Measurements from ENCODE around the gene SEMA5B.
A peak's percentile ranks its signal among the peaks of the same experiment; 100 is the strongest.

The SEMA5B gene

DNA sequence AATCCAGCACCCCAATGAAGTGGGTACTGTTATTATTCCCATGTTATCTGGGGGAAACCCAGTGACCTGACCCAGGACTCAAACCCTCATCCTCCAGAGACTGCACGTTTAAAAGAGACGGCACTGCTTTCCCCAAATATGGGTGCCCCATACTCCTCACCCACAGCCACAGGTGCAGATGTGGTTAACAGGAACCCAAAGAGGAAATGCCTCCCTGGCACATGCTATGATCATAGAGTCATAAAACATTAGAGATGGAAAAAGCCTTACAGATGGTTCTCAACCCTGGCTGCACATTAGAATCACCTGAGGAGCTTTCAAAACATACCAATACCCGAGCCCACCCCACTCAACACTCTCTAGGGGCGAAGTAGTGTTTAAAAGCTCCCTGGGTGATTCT lies 111.5 kb downstream of the SEMA5B start:
- H3K4me1 ChIP-seq (ENCODE audit: control insufficient read depth, insufficient read depth, low read length), result no peaks in the 10 kb centered on the region
- H3K36me3 ChIP-seq (ENCODE audit: control insufficient read depth, insufficient read depth, low read length), result no peaks in the 10 kb centered on the region
- H3K9ac ChIP-seq (ENCODE audit: low read length), result no peak overlapping the region
- peaks cover 9% of the 10 kb centered on the region for H3K27me3 ChIP-seq (ENCODE audit: control insufficient read depth, insufficient read depth, low read length)
- no peak overlapping the region for H3K27ac ChIP-seq (ENCODE audit: low read depth, low read length)
- H3K4me3 ChIP-seq (ENCODE audit: low read length), result no peak overlapping the region

DNA sequence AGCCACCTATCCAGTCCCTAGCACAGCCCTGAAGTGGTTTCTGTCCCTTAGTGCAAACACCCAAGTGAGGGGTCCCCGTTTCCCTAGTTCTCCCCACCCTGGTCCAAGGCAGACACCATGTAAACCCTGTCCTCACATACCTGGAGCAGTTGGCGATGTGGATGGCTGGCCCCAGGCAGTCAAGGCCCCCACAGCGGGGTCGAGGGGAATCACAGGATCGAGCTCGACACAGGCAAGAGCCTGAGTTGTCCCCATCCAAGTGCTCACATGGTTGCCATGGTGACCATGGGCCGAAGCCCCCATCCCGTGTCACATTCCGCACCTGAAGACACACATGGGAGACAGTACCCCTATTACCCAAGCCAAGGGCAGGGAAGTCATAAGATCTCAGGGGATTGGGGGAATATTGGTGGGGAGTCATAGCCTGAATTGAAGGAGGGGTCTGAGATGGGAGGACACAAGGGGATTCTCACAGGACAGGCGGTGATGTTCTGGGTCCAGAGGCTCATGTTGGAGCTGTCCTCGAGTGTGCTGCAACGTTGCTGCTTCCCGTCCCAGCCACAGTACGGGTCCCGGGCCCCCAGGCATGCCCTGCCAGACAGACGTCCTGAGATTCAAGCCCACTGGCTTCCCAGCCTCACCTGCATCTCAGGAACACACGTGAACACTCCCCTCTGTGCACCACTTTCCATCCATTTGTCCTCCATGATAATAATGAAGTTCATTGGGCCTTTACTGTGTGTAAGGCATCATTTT lies 112.1 kb downstream of the SEMA5B start:
- Histone ChIP-seq H3K36me3 (ENCODE audit: control insufficient read depth, insufficient read depth, low read length) (no peaks in the 10 kb centered on the region), H3K27ac (ENCODE audit: low read depth, low read length) (no peak overlapping the region)

DNA sequence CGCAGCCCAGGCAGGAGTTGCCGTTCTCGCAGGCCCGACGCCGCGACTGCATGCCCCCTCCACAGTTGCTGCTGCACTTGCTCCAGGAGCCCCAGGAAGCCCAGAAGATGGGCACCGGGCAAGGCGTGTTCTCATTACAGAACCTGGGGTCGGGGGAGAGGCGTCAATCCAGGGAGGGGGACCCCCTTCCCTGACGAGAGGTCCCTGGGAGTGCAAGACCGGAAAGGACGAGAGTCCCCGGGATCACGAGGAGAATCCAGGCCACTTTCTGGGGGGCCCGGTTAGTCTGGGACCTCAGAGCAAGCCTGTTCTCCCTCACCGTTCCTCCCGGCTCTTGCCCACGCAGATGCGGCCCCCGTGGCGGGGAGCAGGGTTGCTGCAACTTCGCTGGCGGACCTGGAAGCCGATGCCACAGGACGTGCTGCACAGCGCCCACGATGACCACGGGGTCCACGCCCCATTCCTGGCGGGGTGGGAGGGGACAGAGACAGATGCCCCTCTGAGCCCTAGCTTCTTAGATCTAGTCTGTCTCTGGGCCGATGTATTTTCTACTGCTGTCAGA lies 113.9 kb downstream of the SEMA5B start:
- Histone ChIP-seq H3K27ac (ENCODE audit: low read depth, low read length) (no peak overlapping the region), H3K9ac (ENCODE audit: low read length) (no peak overlapping the region), H3K27me3 (ENCODE audit: control insufficient read depth, insufficient read depth, low read length) (peaks cover 6% of the 10 kb centered on the region), H3K4me3 (ENCODE audit: low read length) (no peak overlapping the region), H3K4me1 (ENCODE audit: control insufficient read depth, insufficient read depth, low read length) (no peaks in the 10 kb centered on the region), H3K36me3 (ENCODE audit: control insufficient read depth, insufficient read depth, low read length) (no peaks in the 10 kb centered on the region)

More for the DNA sequence above, 112.1 kb downstream of the SEMA5B start:
- Histone ChIP-seq H3K4me3 (ENCODE audit: low read length) (no peak overlapping the region), H3K4me1 (ENCODE audit: control insufficient read depth, insufficient read depth, low read length) (no peaks in the 10 kb centered on the region), H3K9ac (ENCODE audit: low read length) (no peak overlapping the region), H3K27me3 (ENCODE audit: control insufficient read depth, insufficient read depth, low read length) (peaks cover 6% of the 10 kb centered on the region)

DNA sequence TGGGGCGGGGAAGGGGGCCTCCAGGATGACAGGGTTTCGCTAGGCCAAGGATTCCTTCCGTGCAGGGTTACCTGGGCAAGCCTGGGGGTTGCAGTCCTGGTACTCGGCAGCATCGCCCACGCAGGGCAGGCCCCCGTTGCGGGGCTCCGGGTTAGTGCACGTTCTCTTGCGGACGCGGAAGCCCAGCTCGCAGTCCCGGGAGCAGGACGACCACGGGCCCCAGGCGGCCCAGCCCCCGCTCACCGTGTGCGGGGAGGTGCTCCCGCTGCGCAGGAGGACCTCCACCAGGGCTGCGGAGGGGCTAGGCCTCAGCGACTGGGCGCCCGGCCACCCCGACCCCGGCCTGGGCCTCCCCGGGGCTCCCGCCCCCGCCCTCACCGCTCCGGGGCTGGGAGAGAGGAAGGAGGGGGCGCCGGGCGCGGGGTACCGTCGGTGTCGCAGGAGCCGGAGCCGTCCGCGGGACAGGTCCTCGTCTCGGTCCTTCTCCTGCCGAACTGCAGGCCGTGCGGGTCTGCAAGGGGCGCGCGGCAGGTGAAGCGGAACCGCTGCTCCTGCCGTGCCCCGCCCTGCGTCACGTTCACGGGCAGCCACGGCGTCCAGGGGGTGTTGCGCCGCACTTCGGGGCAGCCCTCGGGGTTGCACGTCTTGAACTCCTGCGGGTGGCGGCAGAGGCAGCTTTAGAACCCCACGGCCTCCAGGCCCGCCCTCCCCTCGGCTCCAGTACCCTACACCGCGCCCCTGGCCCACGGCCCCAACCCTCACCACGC lies 114.6 kb downstream of the SEMA5B start:
- no peaks in the 10 kb centered on the region for H3K36me3 ChIP-seq (ENCODE audit: control insufficient read depth, insufficient read depth, low read length)
- peak overlapping the region; percentile 26 for H3K4me3 ChIP-seq (ENCODE audit: low read length)
- peaks cover 6% of the 10 kb centered on the region for H3K27me3 ChIP-seq (ENCODE audit: control insufficient read depth, insufficient read depth, low read length)
- H3K4me1 ChIP-seq (ENCODE audit: control insufficient read depth, insufficient read depth, low read length), result no peaks in the 10 kb centered on the region
- no peak overlapping the region for H3K9ac ChIP-seq (ENCODE audit: low read length)
- no peak overlapping the region for H3K27ac ChIP-seq (ENCODE audit: low read depth, low read length)

DNA sequence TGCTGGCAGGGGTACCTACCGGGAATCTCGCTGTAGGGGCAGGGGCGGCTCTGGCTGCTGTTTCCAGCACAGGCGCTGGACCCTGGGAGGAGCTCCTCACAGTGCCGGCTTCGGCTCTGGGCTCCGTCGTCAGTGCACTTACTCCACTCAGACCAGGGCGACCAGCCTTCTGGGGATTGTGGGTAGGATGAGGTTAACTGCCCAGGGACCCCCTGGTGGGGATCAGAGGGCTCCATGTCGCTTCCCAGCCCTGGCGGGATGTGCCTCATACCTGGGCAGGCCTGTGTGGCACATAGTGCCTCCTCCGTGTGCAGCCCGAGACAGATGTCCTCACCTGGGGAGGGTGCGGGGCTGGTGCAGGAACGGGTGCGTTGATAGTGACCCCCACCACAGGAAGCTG lies 115.7 kb downstream of the SEMA5B start:
- H3K4me3 ChIP-seq (ENCODE audit: low read length), result no peak overlapping the region
- peaks cover 6% of the 10 kb centered on the region for H3K27me3 ChIP-seq (ENCODE audit: control insufficient read depth, insufficient read depth, low read length)
- no peak overlapping the region for H3K9ac ChIP-seq (ENCODE audit: low read length)
- no peaks in the 10 kb centered on the region for H3K4me1 ChIP-seq (ENCODE audit: control insufficient read depth, insufficient read depth, low read length)
- no peaks in the 10 kb centered on the region for H3K36me3 ChIP-seq (ENCODE audit: control insufficient read depth, insufficient read depth, low read length)
- H3K27ac ChIP-seq (ENCODE audit: low read depth, low read length), result no peak overlapping the region

DNA sequence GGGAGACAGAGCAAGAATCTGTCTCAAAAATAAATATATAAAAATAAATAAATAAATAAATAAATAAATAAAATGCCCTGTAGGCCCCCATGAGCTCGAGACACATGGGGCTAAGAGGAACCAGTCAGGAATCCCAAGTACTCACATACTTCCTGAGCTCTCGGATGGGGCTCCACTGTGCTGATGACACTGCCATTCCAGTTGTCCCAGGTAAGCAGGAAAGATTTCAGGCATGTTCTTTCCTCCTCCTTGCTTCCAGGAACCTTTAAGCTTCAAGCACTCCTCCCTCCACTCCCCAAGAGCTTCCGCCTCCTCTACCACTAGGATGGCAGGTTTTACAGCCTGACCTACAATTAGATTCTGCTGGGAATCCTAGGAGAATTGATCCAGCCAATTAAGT lies 119.3 kb downstream of the SEMA5B start:
- no peaks in the 10 kb centered on the region for H3K36me3 ChIP-seq (ENCODE audit: control insufficient read depth, insufficient read depth, low read length)

DNA sequence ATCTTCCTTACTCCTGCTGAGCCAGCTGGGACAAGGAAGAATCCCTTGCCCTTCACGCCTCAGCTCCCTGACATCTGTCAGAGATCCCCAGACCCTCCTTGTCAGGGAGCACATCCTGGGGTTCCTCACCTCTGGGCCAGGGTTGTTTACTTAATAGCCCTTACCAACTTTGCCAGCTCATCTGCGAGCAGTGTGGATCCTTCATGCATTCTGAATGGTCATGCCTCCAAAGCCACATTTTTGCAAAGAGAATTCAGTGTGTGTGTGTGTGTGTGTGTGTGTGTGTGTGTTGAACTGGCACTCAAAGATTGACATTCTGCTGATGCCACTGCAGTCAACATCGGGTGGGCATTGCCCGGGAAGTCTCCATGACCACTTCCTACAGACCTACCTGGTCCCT lies 120.1 kb downstream of the SEMA5B start:
- H3K4me3 ChIP-seq (ENCODE audit: low read length), result no peak overlapping the region
- H3K9ac ChIP-seq (ENCODE audit: low read length), result no peak overlapping the region
- H3K4me1 ChIP-seq (ENCODE audit: control insufficient read depth, insufficient read depth, low read length), result no peaks in the 10 kb centered on the region
- H3K27me3 ChIP-seq (ENCODE audit: control insufficient read depth, insufficient read depth, low read length), result peaks cover 3% of the 10 kb centered on the region
- no peak overlapping the region for H3K27ac ChIP-seq (ENCODE audit: low read depth, low read length)
- H3K36me3 ChIP-seq (ENCODE audit: control insufficient read depth, insufficient read depth, low read length), result no peaks in the 10 kb centered on the region

More for the DNA sequence above, 119.3 kb downstream of the SEMA5B start:
- Histone ChIP-seq H3K9ac (ENCODE audit: low read length) (no peak overlapping the region), H3K4me1 (ENCODE audit: control insufficient read depth, insufficient read depth, low read length) (no peaks in the 10 kb centered on the region), H3K4me3 (ENCODE audit: low read length) (no peak overlapping the region), H3K27ac (ENCODE audit: low read depth, low read length) (no peak overlapping the region), H3K27me3 (ENCODE audit: control insufficient read depth, insufficient read depth, low read length) (peaks cover 3% of the 10 kb centered on the region)

DNA sequence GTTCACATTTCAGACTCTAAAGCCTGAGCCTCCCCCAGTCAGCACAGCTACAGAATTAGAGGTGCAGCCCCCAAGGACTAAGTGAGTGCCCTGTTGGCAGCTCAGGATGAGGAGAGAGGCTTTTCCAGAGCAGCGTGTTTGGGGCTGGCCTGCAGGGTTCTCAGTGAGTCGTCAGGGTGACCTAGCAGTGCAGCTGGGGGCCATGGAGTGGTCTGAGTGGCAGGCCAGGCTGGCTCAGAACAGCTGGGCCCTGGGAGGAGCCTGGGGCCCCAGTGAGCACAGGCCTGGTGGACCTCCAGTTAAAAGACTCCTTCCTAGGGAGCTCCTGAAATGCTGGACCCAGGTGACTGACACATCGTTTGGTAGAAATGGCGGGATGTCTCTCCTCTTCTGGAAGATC lies 124.4 kb downstream of the SEMA5B start:
- Histone ChIP-seq H3K27ac (ENCODE audit: low read depth, low read length) (no peak overlapping the region), H3K36me3 (ENCODE audit: control insufficient read depth, insufficient read depth, low read length) (no peaks in the 10 kb centered on the region), H3K27me3 (ENCODE audit: control insufficient read depth, insufficient read depth, low read length) (no peaks in the 10 kb centered on the region), H3K4me3 (ENCODE audit: low read length) (no peak overlapping the region), H3K4me1 (ENCODE audit: control insufficient read depth, insufficient read depth, low read length) (no peaks in the 10 kb centered on the region), H3K9ac (ENCODE audit: low read length) (no peak overlapping the region)

DNA sequence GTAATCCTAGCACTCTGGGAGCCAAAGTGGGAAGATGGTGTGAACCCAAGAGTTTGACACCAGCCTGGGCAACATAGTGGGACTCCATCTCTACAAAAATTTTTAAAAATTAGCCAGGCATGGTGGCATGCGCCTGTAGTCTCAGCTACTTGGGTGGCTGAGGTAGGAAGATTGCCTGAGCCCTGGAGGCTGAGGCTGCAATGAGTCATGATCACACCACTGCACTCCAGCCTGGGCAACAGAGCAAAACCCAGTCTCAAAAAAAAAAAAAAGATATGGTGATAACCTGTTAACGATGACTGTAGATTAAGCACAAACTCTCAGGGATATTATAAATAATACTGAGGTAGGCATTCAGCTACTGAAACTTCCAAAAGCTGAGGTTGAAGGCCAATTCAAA lies 125.2 kb downstream of the SEMA5B start:
- Histone ChIP-seq H3K4me1 (ENCODE audit: control insufficient read depth, insufficient read depth, low read length) (no peaks in the 10 kb centered on the region), H3K4me3 (ENCODE audit: low read length) (no peak overlapping the region), H3K36me3 (ENCODE audit: control insufficient read depth, insufficient read depth, low read length) (no peaks in the 10 kb centered on the region), H3K27me3 (ENCODE audit: control insufficient read depth, insufficient read depth, low read length) (no peaks in the 10 kb centered on the region), H3K27ac (ENCODE audit: low read depth, low read length) (no peak overlapping the region), H3K9ac (ENCODE audit: low read length) (no peak overlapping the region)

DNA sequence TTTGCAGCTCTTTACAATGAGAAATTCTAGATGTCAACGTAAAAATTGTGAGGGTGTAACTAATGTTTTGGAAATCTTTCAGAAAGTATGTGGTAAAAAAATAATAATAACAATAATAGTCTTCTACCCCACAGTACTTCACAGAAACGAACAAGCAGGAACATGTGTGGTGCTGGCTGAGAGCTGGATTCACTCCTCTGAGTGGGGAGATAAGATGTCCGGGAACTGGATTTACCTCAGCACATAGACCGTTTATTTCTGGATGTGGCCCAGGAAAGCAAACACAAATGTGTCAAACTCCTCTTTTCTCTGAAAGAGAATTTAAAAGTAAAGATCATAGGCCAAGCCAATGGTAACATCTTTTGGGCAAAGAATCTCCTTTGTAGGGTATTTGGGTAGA lies 129.3 kb downstream of the SEMA5B start:
- Histone ChIP-seq H3K9ac (ENCODE audit: low read length) (no peak overlapping the region), H3K27me3 (ENCODE audit: control insufficient read depth, insufficient read depth, low read length) (no peaks in the 10 kb centered on the region), H3K4me1 (ENCODE audit: control insufficient read depth, insufficient read depth, low read length) (no peaks in the 10 kb centered on the region), H3K36me3 (ENCODE audit: control insufficient read depth, insufficient read depth, low read length) (no peaks in the 10 kb centered on the region), H3K4me3 (ENCODE audit: low read length) (no peak overlapping the region), H3K27ac (ENCODE audit: low read depth, low read length) (no peak overlapping the region)

DNA sequence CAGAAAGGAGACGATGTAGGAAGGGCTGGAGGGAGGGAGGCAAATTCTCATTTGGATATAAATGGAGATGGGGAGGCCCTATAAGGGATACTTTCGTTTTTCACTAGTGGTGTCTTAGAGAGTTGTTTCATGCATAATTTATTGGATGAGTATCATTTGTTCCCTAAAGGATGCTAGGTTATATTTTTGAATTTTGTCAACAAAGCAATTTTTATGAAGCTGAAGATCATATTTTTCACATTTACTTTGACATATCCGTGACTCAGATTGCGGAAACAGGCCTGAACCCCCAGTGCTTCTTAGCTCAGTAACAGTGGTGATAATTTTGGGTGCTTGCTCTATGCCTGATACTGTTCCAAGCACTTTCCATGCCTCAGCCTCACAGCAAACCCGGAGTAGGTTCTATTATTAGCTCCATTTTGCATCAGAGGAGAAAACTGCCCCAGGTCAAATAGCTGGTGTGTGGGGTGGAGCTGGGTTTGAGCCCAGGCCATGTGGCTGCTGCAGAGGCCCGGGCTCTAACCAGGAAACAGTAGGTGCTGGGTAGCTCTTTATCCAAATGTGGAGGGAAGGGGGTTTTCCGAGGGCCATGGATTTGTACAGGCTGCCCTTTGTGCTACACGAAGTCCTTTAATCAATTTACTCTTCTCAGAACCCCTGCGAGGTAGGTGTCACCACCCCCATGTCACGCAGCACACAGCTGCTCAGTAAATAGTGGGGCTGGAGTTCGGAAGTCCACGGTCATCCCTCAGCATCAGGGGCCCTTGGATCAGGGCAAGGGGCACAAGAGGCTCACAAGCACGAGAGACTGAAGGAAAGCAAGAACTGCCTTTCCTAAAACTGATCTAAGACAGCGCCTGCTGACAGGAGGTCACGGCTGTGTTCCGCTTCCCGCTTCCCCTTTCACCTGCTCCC lies 133.6 kb downstream of the SEMA5B start:
- H3K4me3 ChIP-seq (ENCODE audit: low read length), result no peak overlapping the region
- H3K27me3 ChIP-seq (ENCODE audit: control insufficient read depth, insufficient read depth, low read length), result no peaks in the 10 kb centered on the region
- no peak overlapping the region for H3K27ac ChIP-seq (ENCODE audit: low read depth, low read length)
- H3K4me1 ChIP-seq (ENCODE audit: control insufficient read depth, insufficient read depth, low read length), result peaks cover 9% of the 10 kb centered on the region
- H3K36me3 ChIP-seq (ENCODE audit: control insufficient read depth, insufficient read depth, low read length), result no peaks in the 10 kb centered on the region
- H3K9ac ChIP-seq (ENCODE audit: low read length), result no peak overlapping the region

DNA sequence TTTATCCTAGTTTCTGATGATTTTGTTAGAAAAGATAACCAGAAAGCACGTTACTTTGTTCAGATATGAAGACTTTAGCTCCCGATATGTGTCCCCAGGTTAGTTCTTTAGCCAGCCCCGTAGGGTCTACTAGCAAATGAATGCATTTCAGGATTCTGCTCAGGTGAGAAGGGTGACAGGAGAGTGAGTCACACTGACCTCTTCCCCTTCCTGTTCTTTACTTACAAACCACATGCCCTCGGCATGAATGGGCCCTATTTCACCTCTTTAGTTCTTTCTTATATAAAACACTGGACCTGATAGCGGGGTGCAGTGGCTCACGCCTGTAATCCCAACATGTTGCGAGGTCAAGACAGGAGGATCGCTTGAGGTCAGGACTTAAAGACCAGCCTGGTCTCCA lies 134.3 kb downstream of the SEMA5B start:
- Histone ChIP-seq H3K27ac (ENCODE audit: low read depth, low read length) (no peak overlapping the region), H3K4me3 (ENCODE audit: low read length) (no peak overlapping the region), H3K9ac (ENCODE audit: low read length) (no peak overlapping the region), H3K4me1 (ENCODE audit: control insufficient read depth, insufficient read depth, low read length) (peaks cover 9% of the 10 kb centered on the region), H3K27me3 (ENCODE audit: control insufficient read depth, insufficient read depth, low read length) (no peaks in the 10 kb centered on the region), H3K36me3 (ENCODE audit: control insufficient read depth, insufficient read depth, low read length) (no peaks in the 10 kb centered on the region)

All from rectal smooth muscle tissue (tissue), 1 donor.